Astrocyte of the spinal cord (primary cell): ENCODE data around the gene ACAD9.

ENCODE experiments used
- DNase-seq: peaks from one replicate; pipeline ENCODE4 v3.0.0; 2011; ENCODE audit warnings: low read depth, low spot score
- H3K4me3 ChIP-seq: 2 replicates; pipeline ENCODE4 v1.5.1; 2011; ENCODE audit warnings: low read depth, mild to moderate bottlenecking, low read length, moderate library complexity
- CTCF ChIP-seq: IDR thresholded peaks from 2 replicates; pipeline ENCODE4 v1.5.1; 2012; ENCODE audit warnings: low read depth, mild to moderate bottlenecking, low read length, inconsistent platforms
- in situ Hi-C: cut with HindIII; loops from 2 replicates; pipeline ENCODE4 v1.10.0; 2017; ENCODE audit warnings: low sequenced_read_pairs

ACAD9 gene

GRCh38 chr3:128946411-128946810 is 67.0 kb downstream of the ACAD9 start:
- DNase-seq = peak; percentile 61
- no peak for TF ChIP-seq CTCF
- H3K4me3 ChIP-seq = no peak overlapping the region
- in situ Hi-C loops = no loop called here

- no peak overlapping the region for H3K4me3 ChIP-seq
- TF ChIP-seq CTCF = no peak
- in situ Hi-C loops = no loop called here
- DNase-seq = no peak
These were observed 69.7 kb downstream of the ACAD9 start for GRCh38 chr3:128949158-128949557.

GRCh38 chr3:128950223-128950938 is 71.0 kb downstream of the ACAD9 start:
- no peak overlapping the region for H3K4me3 ChIP-seq
- in situ Hi-C loops = no loop called here
- TF ChIP-seq CTCF = peak; percentile 38
- peak; percentile 31 for DNase-seq

- no peak for DNase-seq
- no peak for TF ChIP-seq CTCF
- H3K4me3 ChIP-seq = no peak overlapping the region
- in situ Hi-C loops = no loop called here
These were observed 77.0 kb downstream of the ACAD9 start for GRCh38 chr3:128956440-128956839.
